Omental fat pad (tissue), 4 donors: ENCODE results near the gene OXTR. TPM values are rescaled to one million over a fixed set of nuclear protein-coding genes. Genes with fewer than 3 reads are reported as not detected.

ENCODE experiments used
- ATAC-seq: fragments of 150-250 bp; one replicate; pipeline ENCODE4 v1.9.1; 2016; ENCODE audit warnings: mild to moderate bottlenecking, moderate library complexity; ENCODE audit not compliant: low FRiP score
- DNase-seq: peaks from one replicate; pipeline ENCODE4 v3.0.0-alpha.2; 2019; ENCODE audit warnings: low spot score
- CTCF ChIP-seq, 3 donors: fragments of 450-650 bp; IDR thresholded peaks; one replicate each; pipeline ENCODE4 v1.5.1; 2016 to 2017; ENCODE audit warnings: antibody characterized with exemption in 3 of 3, mild to moderate bottlenecking in 3 of 3, moderate library complexity in 2 of 3
- total RNA-seq, 4 donors: library from RNA; depleted of rRNA; stranded (reverse); fragments of >200 nt; gene quantifications; one replicate each; pipeline ENCODE4 v1.1.0, GENCODE V29; 2016

OXTR gene
- total RNA-seq, 4 donors from 2014 or later: 0.13 to 2.4 (median 0.83) TPM

GRCh38 chr3:8762607-8763377, 6.6 kb downstream of the OXTR start:
- TF ChIP-seq CTCF (IDR thresholded peaks at IDR 0.05): no peak
- DNase-seq (no peak), ATAC-seq (no peak)

GRCh38 chr3:8761866-8762265, 7.5 kb downstream of the OXTR start:
- DNase-seq (no peak), ATAC-seq (no peak)
- no peak for TF ChIP-seq CTCF (IDR thresholded peaks at IDR 0.05)

- DNase-seq: no peak
- ATAC-seq: no peak
- TF ChIP-seq CTCF (IDR thresholded peaks at IDR 0.05): no peak
These were observed 8.9 kb downstream of the OXTR start for GRCh38 chr3:8760506-8760905.

GRCh38 chr3:8760091-8760490, 9.3 kb downstream of the OXTR start:
- TF ChIP-seq CTCF (IDR thresholded peaks at IDR 0.05): no peak
- ATAC-seq (no peak), DNase-seq (no peak)

GRCh38 chr3:8759038-8759707, 10.2 kb downstream of the OXTR start:
- DNase-seq: no peak
- no peak for TF ChIP-seq CTCF (IDR thresholded peaks at IDR 0.05)
- no peak for ATAC-seq

- ATAC-seq: no peak
- TF ChIP-seq CTCF (IDR thresholded peaks at IDR 0.05): no peak
- no peak for DNase-seq
These were observed 11.6 kb downstream of the OXTR start for GRCh38 chr3:8757551-8758518.
